Measurements from ENCODE around the gene GOLT1B.

GOLT1B gene

GRCh38 chr12:21542403-21542802 lies 40.8 kb downstream of the GOLT1B start:
- no peaks in the 10 kb centered on the region for H3K27me3 Mint-ChIP-seq
- H3K27ac Mint-ChIP-seq, result no peak overlapping the region
- no peak overlapping the region for H3K4me3 Mint-ChIP-seq
- H3K9me3 Mint-ChIP-seq, result no peaks in the 10 kb centered on the region
- peak; percentile 39 for ATAC-seq
- H3K4me1 Mint-ChIP-seq, result peaks cover 3% of the 10 kb centered on the region
- no peak for DNase-seq

DNA sequence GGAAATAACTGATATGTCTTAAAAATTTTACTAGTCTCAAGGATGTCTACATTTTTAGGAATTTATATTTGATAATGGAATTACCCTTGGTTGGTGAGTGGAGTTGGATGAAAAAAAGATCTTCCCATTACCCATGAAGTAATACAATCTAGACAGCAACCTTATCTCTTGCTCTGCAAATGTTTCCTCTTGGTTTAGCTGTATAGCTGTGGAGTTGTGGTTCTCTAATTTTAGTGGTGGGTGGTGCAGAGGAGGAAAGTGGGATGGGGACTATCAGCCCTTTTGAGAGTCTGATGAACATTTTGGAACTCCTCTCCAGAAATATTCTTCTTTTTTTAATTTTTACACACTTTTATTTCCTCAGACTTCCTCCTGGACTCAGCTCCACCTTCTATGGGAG lies 41.6 kb downstream of the GOLT1B start:
- ATAC-seq, result no peak
- DNase-seq, result no peak
- no peaks in the 10 kb centered on the region for H3K9me3 Mint-ChIP-seq
- H3K4me3 Mint-ChIP-seq, result no peak overlapping the region
- H3K27me3 Mint-ChIP-seq, result no peaks in the 10 kb centered on the region
- no peak overlapping the region for H3K27ac Mint-ChIP-seq
- H3K4me1 Mint-ChIP-seq, result peaks cover 7% of the 10 kb centered on the region

- no peaks in the 10 kb centered on the region for H3K27me3 Mint-ChIP-seq
- no peak for DNase-seq
- no peaks in the 10 kb centered on the region for H3K9me3 Mint-ChIP-seq
- no peak overlapping the region for H3K4me3 Mint-ChIP-seq
- no peak overlapping the region for H3K27ac Mint-ChIP-seq
- ATAC-seq, result no peak
- peaks cover 7% of the 10 kb centered on the region for H3K4me1 Mint-ChIP-seq
These were observed 44.0 kb downstream of the GOLT1B start for GRCh38 chr12:21545557-21545956.

GRCh38 chr12:21546716-21547115 lies 45.1 kb downstream of the GOLT1B start:
- DNase-seq (no peak), ATAC-seq (no peak)
- no peak overlapping the region for H3K4me3 Mint-ChIP-seq
- no peaks in the 10 kb centered on the region for H3K9me3 Mint-ChIP-seq
- H3K4me1 Mint-ChIP-seq, result peaks cover 7% of the 10 kb centered on the region
- H3K27me3 Mint-ChIP-seq, result no peaks in the 10 kb centered on the region
- H3K27ac Mint-ChIP-seq, result peak overlapping the region in 1 of 2 donors; percentile 13

DNA sequence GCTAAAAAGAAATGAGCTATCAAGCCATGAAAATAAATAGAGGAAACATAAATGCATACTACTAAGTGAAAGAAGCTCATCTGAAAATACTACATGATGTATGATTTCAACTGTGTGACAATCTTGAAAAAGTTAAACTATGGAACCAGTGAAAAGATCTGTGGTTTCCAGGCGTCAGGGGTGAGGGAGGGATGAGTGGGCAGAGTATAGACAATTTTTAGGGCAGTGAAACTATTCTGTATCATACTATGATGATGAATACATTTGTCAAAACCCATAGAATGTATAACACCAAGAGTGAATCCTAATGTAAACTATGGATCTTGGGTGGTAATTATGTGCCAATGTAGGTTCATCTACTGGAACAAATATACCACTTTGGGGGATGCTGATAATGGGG lies 45.8 kb downstream of the GOLT1B start:
- no peaks in the 10 kb centered on the region for H3K9me3 Mint-ChIP-seq
- H3K4me1 Mint-ChIP-seq, result peaks cover 7% of the 10 kb centered on the region
- H3K27me3 Mint-ChIP-seq, result no peaks in the 10 kb centered on the region
- DNase-seq (no peak), ATAC-seq (peak; percentile 73)
- H3K27ac Mint-ChIP-seq, result peak overlapping the region in 1 of 2 donors; percentile 35
- H3K4me3 Mint-ChIP-seq, result no peak overlapping the region

- DNase-seq (no peak), ATAC-seq (no peak)
- H3K4me3 Mint-ChIP-seq, result no peak overlapping the region
- no peaks in the 10 kb centered on the region for H3K27me3 Mint-ChIP-seq
- H3K9me3 Mint-ChIP-seq, result no peaks in the 10 kb centered on the region
- no peak overlapping the region for H3K27ac Mint-ChIP-seq
- peaks cover 7% of the 10 kb centered on the region for H3K4me1 Mint-ChIP-seq
These were observed 50.4 kb downstream of the GOLT1B start for GRCh38 chr12:21551841-21552465.

DNA sequence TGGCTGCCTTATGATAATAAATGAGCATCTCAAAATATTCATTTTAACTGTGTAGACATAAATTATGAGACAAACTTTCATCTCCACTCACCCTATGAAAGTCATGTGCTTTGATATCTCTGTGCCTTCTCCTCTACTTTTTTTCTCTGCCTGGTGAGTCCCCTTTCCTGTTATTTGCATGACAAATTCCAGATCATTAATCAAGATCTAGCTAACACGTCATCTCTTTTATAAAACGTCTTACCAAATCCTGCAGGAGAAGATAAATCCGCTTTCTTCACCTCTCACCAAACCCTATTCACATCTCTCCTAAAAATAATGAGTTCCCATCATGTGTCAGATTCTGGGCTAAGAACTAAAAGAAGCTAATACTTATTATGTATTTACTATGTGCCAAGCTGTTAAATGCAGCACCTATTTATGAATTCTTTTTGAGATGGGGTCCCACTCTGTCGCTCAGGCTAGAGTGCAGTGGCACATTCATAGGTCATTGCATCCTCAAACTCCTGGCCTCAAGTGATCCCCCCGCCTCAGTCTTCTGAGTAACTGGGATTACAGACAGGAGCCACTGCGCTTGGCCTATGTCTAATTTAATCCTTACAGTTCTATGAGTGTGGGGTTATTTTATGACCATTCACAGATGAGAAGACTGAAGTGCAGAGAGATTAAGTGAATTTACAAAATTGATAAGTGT lies 51.2 kb downstream of the GOLT1B start:
- Mint-ChIP-seq H3K27ac (no peak overlapping the region), H3K9me3 (no peaks in the 10 kb centered on the region), H3K4me3 (no peak overlapping the region), H3K4me1 (no peaks in the 10 kb centered on the region), H3K27me3 (no peaks in the 10 kb centered on the region)
- no peak for DNase-seq
- ATAC-seq, result no peak

DNA sequence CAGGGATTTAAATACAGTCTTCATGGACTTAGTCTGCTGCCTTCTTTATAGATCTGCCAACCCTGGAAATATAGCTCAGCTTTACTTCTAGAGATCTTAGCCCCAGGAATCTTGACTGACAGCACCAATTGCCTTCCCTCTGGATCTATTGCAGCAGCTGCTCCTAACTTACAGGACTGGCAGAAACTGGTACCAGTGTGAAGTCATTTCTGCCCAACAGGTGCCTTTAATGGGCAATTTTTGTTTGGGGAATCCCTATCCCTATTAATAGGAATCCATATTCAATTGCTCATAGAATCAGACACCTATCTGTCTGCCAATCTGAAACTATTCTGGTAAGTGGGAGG lies 51.7 kb downstream of the GOLT1B start:
- Mint-ChIP-seq H3K4me3 (no peak overlapping the region), H3K4me1 (no peaks in the 10 kb centered on the region), H3K27ac (no peak overlapping the region), H3K9me3 (no peaks in the 10 kb centered on the region), H3K27me3 (no peaks in the 10 kb centered on the region)
- DNase-seq, result no peak
- ATAC-seq, result no peak

- no peaks in the 10 kb centered on the region for H3K9me3 Mint-ChIP-seq
- DNase-seq, result no peak
- H3K27me3 Mint-ChIP-seq, result no peaks in the 10 kb centered on the region
These were observed 56.6 kb downstream of the GOLT1B start for GRCh38 chr12:21558100-21558679.

GRCh38 chr12:21559855-21560569 lies 58.4 kb downstream of the GOLT1B start:
- Mint-ChIP-seq H3K4me3 (no peak overlapping the region), H3K27ac (no peak overlapping the region), H3K4me1 (no peaks in the 10 kb centered on the region), H3K9me3 (no peaks in the 10 kb centered on the region), H3K27me3 (no peaks in the 10 kb centered on the region)
- ATAC-seq (no peak), DNase-seq (no peak)

More at GRCh38 chr12:21558100-21558679, 56.6 kb downstream of the GOLT1B start:
- no peak overlapping the region for H3K4me3 Mint-ChIP-seq
- H3K27ac Mint-ChIP-seq, result no peak overlapping the region
- peak; percentile 39 for ATAC-seq
- H3K4me1 Mint-ChIP-seq, result no peaks in the 10 kb centered on the region

GRCh38 chr12:21561158-21561557 lies 59.6 kb downstream of the GOLT1B start:
- Mint-ChIP-seq H3K27ac (no peak overlapping the region), H3K4me3 (no peak overlapping the region), H3K4me1 (no peaks in the 10 kb centered on the region), H3K9me3 (no peaks in the 10 kb centered on the region), H3K27me3 (no peaks in the 10 kb centered on the region)
- no peak for DNase-seq
- ATAC-seq, result no peak

GRCh38 chr12:21562859-21563258 lies 61.3 kb downstream of the GOLT1B start:
- no peak for ATAC-seq
- no peaks in the 10 kb centered on the region for H3K27me3 Mint-ChIP-seq
- no peaks in the 10 kb centered on the region for H3K9me3 Mint-ChIP-seq
- no peak overlapping the region for H3K27ac Mint-ChIP-seq
- H3K4me1 Mint-ChIP-seq, result no peaks in the 10 kb centered on the region
- no peak overlapping the region for H3K4me3 Mint-ChIP-seq
- no peak for DNase-seq

DNA sequence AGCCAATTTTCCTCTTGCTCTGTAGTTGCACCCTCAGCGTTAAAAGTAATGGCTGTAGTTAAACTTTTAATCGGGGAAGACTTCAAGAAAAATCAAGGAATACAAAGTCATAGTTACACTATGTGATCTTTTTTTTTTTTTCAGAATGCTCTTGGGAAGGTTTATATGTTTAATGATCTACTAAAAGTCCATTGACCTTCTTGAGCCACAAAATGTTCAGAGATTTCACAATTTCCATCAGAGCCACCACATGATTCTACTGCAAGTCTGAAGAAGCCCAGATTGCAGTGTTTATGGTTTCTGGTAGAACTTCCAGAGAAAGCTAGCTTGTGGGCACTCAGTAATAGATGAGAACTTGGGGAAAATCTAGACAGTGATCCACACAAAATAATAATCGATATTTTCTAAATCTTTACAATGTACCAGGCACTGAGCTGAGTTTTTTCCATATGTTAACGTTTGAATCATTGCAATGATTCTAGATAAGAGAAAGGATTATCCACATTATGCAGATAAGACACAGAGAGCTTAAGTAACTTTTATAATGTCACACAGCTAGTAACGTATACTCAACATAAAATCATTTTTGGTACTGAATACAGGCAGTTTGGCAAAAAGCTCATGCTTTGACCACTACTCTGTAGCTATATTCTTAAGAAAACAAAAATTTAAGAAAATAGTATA lies 64.8 kb downstream of the GOLT1B start:
- ATAC-seq, result no peak
- Mint-ChIP-seq H3K27me3 (no peaks in the 10 kb centered on the region), H3K4me1 (no peaks in the 10 kb centered on the region), H3K4me3 (no peak overlapping the region), H3K27ac (no peak overlapping the region), H3K9me3 (no peaks in the 10 kb centered on the region)
- no peak for DNase-seq

- Mint-ChIP-seq H3K27me3 (no peaks in the 10 kb centered on the region), H3K4me3 (no peak overlapping the region), H3K9me3 (no peaks in the 10 kb centered on the region), H3K4me1 (no peaks in the 10 kb centered on the region), H3K27ac (no peak overlapping the region)
- DNase-seq (no peak), ATAC-seq (no peak)
These were observed 65.4 kb downstream of the GOLT1B start for GRCh38 chr12:21566907-21567394.
